HepG2 (cell line): Measurements from ENCODE around the gene CDK14.

Experiments used
- NR2C2 ChIP-seq: sonication (generic); formaldehyde crosslinking; IDR thresholded peaks from 2 replicates; pipeline ENCODE4 v1.4.0; 2020; ENCODE audit warnings: missing genetic modification reagents, mild to moderate bottlenecking, moderate library complexity, borderline replicate concordance
- ZNF274 ChIP-seq: sonication (generic); formaldehyde crosslinking; IDR thresholded peaks from 2 replicates; pipeline ENCODE4 v1.5.1; 2020; ENCODE audit warnings: mild to moderate bottlenecking, missing genetic modification reagents

- TF ChIP-seq ZNF274 (CRISPR knock-in tag), result no peak
- no peak for TF ChIP-seq NR2C2 (CRISPR knock-in tag)
These were observed 393.1 kb downstream of the CDK14 start for GRCh38 chr7:90988996-90989765.
